HEK293T (cell line): ENCODE results near the gene SCNN1A.

ENCODE experiments used
- CTCF ChIA-PET: fragments of 350-600 bp; formaldehyde crosslinking; extraction: SDS; loops from one replicate; lab custom pipeline; 2021; ENCODE audit warnings: antibody characterized with exemption, inconsistent platforms; lab: Yijun Ruan, JAX
- POLR2A ChIA-PET: fragments of 350-600 bp; formaldehyde crosslinking; extraction: SDS; loops from one replicate; lab custom pipeline; 2020; ENCODE audit warnings: antibody characterized with exemption, inconsistent platforms; lab: Yijun Ruan, JAX
- DNase-seq: peaks from one replicate; pipeline ENCODE4 v3.0.0; 2012; ENCODE audit warnings: mixed read lengths; ENCODE audit errors: extremely low spot score
- ARNT ChIP-seq: fragments of 450-650 bp; IDR thresholded peaks from 2 replicates; pipeline ENCODE4 v1.6.1; 2017; ENCODE audit warnings: mild to moderate bottlenecking
- BHLHE40 ChIP-seq: fragments of 450-650 bp; IDR thresholded peaks from 2 replicates; pipeline ENCODE4 v1.6.1; 2016; ENCODE audit warnings: mild to moderate bottlenecking, moderate library complexity, borderline replicate concordance
- CTBP1 ChIP-seq: fragments of 450-650 bp; IDR thresholded peaks from 2 replicates; pipeline ENCODE4 v1.6.1; 2016; ENCODE audit warnings: borderline replicate concordance
- ELF4 ChIP-seq: fragments of 450-650 bp; IDR thresholded peaks from 2 replicates; pipeline ENCODE4 v1.6.1; 2017; ENCODE audit warnings: antibody characterized with exemption
- FOXA1 ChIP-seq: fragments of 450-650 bp; IDR thresholded peaks from 2 replicates; pipeline ENCODE4 v1.6.1; 2016; ENCODE audit warnings: mild to moderate bottlenecking
- FOXK2 ChIP-seq: fragments of 450-650 bp; IDR thresholded peaks from 2 replicates; pipeline ENCODE4 v1.6.1; 2016; ENCODE audit warnings: mild to moderate bottlenecking
- FOXM1 ChIP-seq: fragments of 450-650 bp; IDR thresholded peaks from 2 replicates; pipeline ENCODE4 v1.6.1; 2017; ENCODE audit warnings: mild to moderate bottlenecking, borderline replicate concordance
- HDGF ChIP-seq: fragments of 450-650 bp; IDR thresholded peaks from 2 replicates; pipeline ENCODE4 v1.6.1; 2017; ENCODE audit warnings: antibody characterized with exemption, borderline replicate concordance
- L3MBTL2 ChIP-seq: fragments of 450-650 bp; conservative IDR thresholded peaks from 2 replicates; pipeline ENCODE4 v1.6.1; 2016; ENCODE audit warnings: mild to moderate bottlenecking
- LEF1 ChIP-seq: fragments of 450-650 bp; IDR thresholded peaks from 2 replicates; pipeline ENCODE4 v1.6.1; 2017; ENCODE audit warnings: mild to moderate bottlenecking, borderline replicate concordance
- NFRKB ChIP-seq: fragments of 450-650 bp; IDR thresholded peaks from 2 replicates; pipeline ENCODE4 v1.6.1; 2016; ENCODE audit warnings: mild to moderate bottlenecking, moderate library complexity
- PKNOX1 ChIP-seq: fragments of 450-650 bp; IDR thresholded peaks from 2 replicates; pipeline ENCODE4 v1.6.1; 2016
- SP1 ChIP-seq: fragments of 450-650 bp; IDR thresholded peaks from 2 replicates; pipeline ENCODE4 v1.6.1; 2017
- SUZ12 ChIP-seq: fragments of 450-650 bp; IDR thresholded peaks from 2 replicates; pipeline ENCODE4 v1.6.1; 2016; ENCODE audit warnings: mild to moderate bottlenecking
- TARDBP ChIP-seq: fragments of 450-650 bp; IDR thresholded peaks from 2 replicates; pipeline ENCODE4 v1.6.1; 2016
- ZNF384 ChIP-seq: fragments of 450-650 bp; IDR thresholded peaks from 2 replicates; pipeline ENCODE4 v1.6.1; 2016

Gene SCNN1A

GRCh38 chr12:6312529-6313325, 62.6 kb downstream of the SCNN1A start:
- ChIA-PET CTCF (interaction anchor here (0.6 kb wide), 1 partner anchor 9 kb away, joined by 4 read pairs; no protein-coding TSS in a partner anchor), POLR2A (interaction anchor here (1.2 to 1.9 kb wide), 2 partner anchors 10 to 158 kb away, joined by 6 to 7 read pairs; partner anchors contain the start of gene VAMP1)
- TF ChIP-seq LEF1 (no peak), FOXM1 (no peak), ELF4 (no peak), PKNOX1 (no peak), BHLHE40 (no peak), TARDBP (no peak), SUZ12 (no peak), ARNT (no peak), CTBP1 (no peak), SP1 (no peak), FOXA1 (no peak), FOXK2 (no peak), L3MBTL2 (no peak), HDGF (no peak), NFRKB (no peak), ZNF384 (no peak)
- DNase-seq, result no peak

- TF ChIP-seq L3MBTL2 (no peak), ARNT (no peak), HDGF (no peak), BHLHE40 (no peak), FOXA1 (no peak), ZNF384 (no peak), TARDBP (no peak), PKNOX1 (no peak), SUZ12 (no peak), SP1 (no peak), FOXK2 (no peak)
- POLR2A ChIA-PET, result interaction anchor here (1.2 kb wide), 1 partner anchor 11 kb away, joined by 6 read pairs; no protein-coding TSS in a partner anchor
- CTCF ChIA-PET, result interaction anchor here (0.6 kb wide), 1 partner anchor 10 kb away, joined by 4 read pairs; no protein-coding TSS in a partner anchor
- DNase-seq, result no peak
Measured at GRCh38 chr12:6311822-6312528, 63.4 kb downstream of the SCNN1A start.

DNA sequence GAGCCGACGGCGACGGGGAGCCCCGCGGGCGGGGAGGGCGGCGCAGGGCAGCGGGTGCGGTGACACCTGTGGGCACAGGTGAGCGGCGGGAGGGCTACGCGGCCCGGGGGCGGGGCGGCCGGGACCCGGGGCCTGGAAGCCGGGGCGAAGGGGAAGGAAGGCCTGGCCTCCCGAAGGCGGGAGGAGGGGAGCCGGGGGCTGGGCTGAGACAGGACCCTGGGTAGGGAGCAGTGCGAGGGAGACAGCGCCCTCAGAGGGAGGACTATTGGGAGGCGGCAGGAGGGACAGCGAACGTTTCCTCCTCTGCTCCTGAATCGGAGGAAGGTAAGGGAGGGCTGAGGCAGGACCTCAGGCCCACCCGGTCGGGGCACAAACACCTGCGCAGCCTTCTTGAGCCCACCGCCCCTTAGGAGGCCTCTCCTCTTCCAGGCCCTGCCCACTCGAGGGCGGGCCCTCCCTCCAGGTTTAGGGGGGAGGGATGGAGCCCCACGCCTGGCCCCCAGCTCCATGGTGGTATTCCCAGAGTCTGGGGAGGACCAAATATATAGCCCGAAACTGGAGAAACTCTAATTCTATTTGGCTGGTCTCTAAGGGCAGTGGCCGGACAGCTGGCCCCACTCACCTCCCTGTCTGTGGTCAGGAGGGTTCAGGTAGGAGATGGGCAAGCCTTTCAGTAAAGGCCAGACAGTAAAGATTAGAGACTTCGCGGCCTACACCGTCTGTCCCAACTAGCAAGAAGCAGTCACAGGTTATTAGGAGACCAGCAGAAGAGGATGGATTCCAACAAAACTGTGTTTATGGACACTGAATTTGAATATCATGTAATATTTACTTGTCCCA, 64.4 kb downstream of the SCNN1A start:
- ChIA-PET POLR2A (no interaction called here), CTCF (no interaction called here)
- TF ChIP-seq BHLHE40, result no peak
- no peak for TF ChIP-seq FOXM1
- no peak for TF ChIP-seq TARDBP
- no peak for TF ChIP-seq NFRKB
- no peak for TF ChIP-seq ARNT
- TF ChIP-seq ELF4, result no peak
- no peak for TF ChIP-seq FOXA1
- no peak for TF ChIP-seq PKNOX1
- no peak for TF ChIP-seq HDGF
- no peak for TF ChIP-seq L3MBTL2
- no peak for TF ChIP-seq SUZ12
- no peak for TF ChIP-seq LEF1
- no peak for DNase-seq

DNA sequence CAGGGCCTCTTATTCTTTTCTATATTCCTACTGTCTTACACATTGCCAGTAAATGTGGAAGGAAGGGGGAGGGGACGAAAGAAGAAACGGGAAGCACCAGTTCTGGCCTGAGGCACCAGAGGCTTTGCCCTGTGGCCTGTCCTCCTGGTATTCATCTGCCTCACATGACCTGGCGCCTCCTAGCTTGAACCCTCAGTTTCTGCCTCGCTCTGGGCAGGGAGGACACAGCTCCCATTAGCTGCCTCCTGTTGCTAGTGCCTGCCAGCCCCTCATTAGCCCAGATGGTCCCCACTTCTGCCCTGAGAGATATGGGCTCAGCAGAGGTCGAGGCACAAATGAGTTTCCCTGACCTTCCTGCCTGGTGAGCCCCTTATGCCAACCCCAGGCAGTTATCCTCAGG, 67.8 kb downstream of the SCNN1A start:
- ChIA-PET POLR2A (interaction anchor here (1.0 kb wide), 1 partner anchor 13 kb away, joined by 3 read pairs; no protein-coding TSS in a partner anchor), CTCF (no interaction called here)
- no peak for DNase-seq
- TF ChIP-seq TARDBP (no peak), CTBP1 (no peak), ARNT (no peak), PKNOX1 (no peak), ZNF384 (no peak), SP1 (no peak), LEF1 (no peak), HDGF (no peak), L3MBTL2 (no peak), ELF4 (no peak), SUZ12 (no peak), BHLHE40 (no peak), FOXK2 (no peak), FOXA1 (no peak), FOXM1 (no peak), NFRKB (no peak)
